ENCODE data around the gene CUL7. TPM values are rescaled to one million over a fixed set of nuclear protein-coding genes. Genes with fewer than 3 reads are reported as not detected.

The CUL7 gene
- total and polyA plus RNA-seq, 10 of the 15 experiments (the other 5 are each of a cell fraction or from before 2014, with no cell fraction given): 0.66 to 18.4 (median 10.9) TPM

- Histone ChIP-seq H4K20me1 (ENCODE audit: control insufficient read depth, insufficient read depth) (no peaks in the 10 kb centered on the region), H3K9ac (ENCODE audit: control insufficient read depth, insufficient read depth, low read length) (no peak overlapping the region), H2AFZ (ENCODE audit: control insufficient read depth, low read depth, low read length) (no peak overlapping the region), H3K27me3 (replicated peaks in 1 of 2; ENCODE audit: control insufficient read depth in 2 of 2, insufficient read depth in 2 of 2, low read length in 1 of 2) (no peaks in the 10 kb centered on the region), H3K27ac (ENCODE audit: control insufficient read depth, insufficient read depth) (no peak overlapping the region), H3K9me3 (replicated peaks; ENCODE audit: control insufficient read depth, insufficient read depth, low read length) (no peaks in the 10 kb centered on the region), H3K36me3 (ENCODE audit: control insufficient read depth in 2 of 2, insufficient read depth in 2 of 2, low read length in 1 of 2) (no peaks in the 10 kb centered on the region; a peak in 1 of 4 replicates), H3K79me2 (ENCODE audit: control insufficient read depth, insufficient read depth, low read length) (peaks cover 15% of the 10 kb centered on the region), H3K4me1 (ENCODE audit: control insufficient read depth, insufficient read depth, low read length) (peaks cover 3% of the 10 kb centered on the region; the same call in 1 of the 2 replicates), H3K4me3 (no peak overlapping the region), H3K4me2 (ENCODE audit: control insufficient read depth, insufficient read depth) (no peak overlapping the region)
- TF ChIP-seq IKZF2 (IDR thresholded peaks at IDR 0.05) (no peak), PAX8 (IDR thresholded peaks at IDR 0.05) (no peak), ATF3 (IDR thresholded peaks at IDR 0.05; ENCODE audit: borderline replicate concordance, extremely low read depth, low read depth, low read length) (no peak), CBX3 (IDR thresholded peaks at IDR 0.05; ENCODE audit: borderline replicate concordance, low read depth) (no peak), HDGF (IDR thresholded peaks at IDR 0.05) (no peak), JUNB (IDR thresholded peaks at IDR 0.05) (no peak), REST (IDR thresholded peaks at IDR 0.05; ENCODE audit: low read depth, low read length) (no peak)
- DNase-seq (ENCODE audit: low read depth, low spot score): no peak
- ChIA-PET RAD21 (ENCODE audit: unreplicated experiment) (interaction anchor here (3.0 kb wide), 1 partner anchor 82 kb away, joined by 16 read pairs; no protein-coding TSS in a partner anchor), POLR2A (interaction anchor here (1.1 kb wide), 1 partner anchor 78 kb away, joined by 3 read pairs; the partner anchor contains the start of gene PPP2R5D), SMC1A (ENCODE audit: uncharacterized antibody, unreplicated experiment) (no interaction called here), CTCF (no interaction called here)
- in situ Hi-C loops (cut with MboI): no loop called here
- ATAC-seq: no peak
- intact Hi-C loops (cut with micrococcal nuclease; ENCODE audit: unreplicated experiment): no loop called here
- 56% methylated on average over 2 of the region's 2 CpGs for WGBS (ENCODE audit: insufficient coverage, insufficient replicate concordance, low lambda C conversion rate, missing lambda C conversion rate)
- BruUV-seq (replicated peaks): no TSS peak
- FAIRE-seq: no peak
Measured at GRCh38 chr6:43061861-43062260, 8.2 kb upstream of the CUL7 start.

Data from GM12878 (cell line).